ENCODE measurements around the gene STX3. TPM values are rescaled to one million over a fixed set of nuclear protein-coding genes. Genes with fewer than 3 reads are reported as not detected.

Gene STX3
- total and polyA plus RNA-seq, 2 of the 4 experiments (the other 2 are of a cell fraction): 5.0 to 5.4 TPM

- peak overlapping the region; percentile 25; the same call in 1 of the 2 replicates for H3K18ac ChIP-seq (ENCODE audit: low read depth, low read length)
- H3K9me1 ChIP-seq (ENCODE audit: insufficient read depth, low read length): no peaks in the 10 kb centered on the region; the same call in 1 of the 2 replicates
- peak overlapping the region; percentile 33; the same call in 1 of the 2 replicates for H3K9ac ChIP-seq (ENCODE audit: low read depth, low read length)
- 20% methylated on average over 1 of the region's 8 CpGs; no CpG with 5 or more reads in 1 of the 2 experiments for WGBS, 2 experiments (ENCODE audit: extremely low coverage in 2 of 2, insufficient read length in 1 of 2)
- H4K91ac ChIP-seq (ENCODE audit: insufficient read depth, low read depth, low read length): peak overlapping the region; percentile 14; the same call in 1 of the 2 replicates
- CTCF ChIA-PET: no interaction called here
- H2BK20ac ChIP-seq (ENCODE audit: low read depth, low read length): no peak overlapping the region
- no peak overlapping the region for H2BK15ac ChIP-seq (ENCODE audit: low read depth, low read length)
- H2BK120ac ChIP-seq (ENCODE audit: low read depth, low read length): peak overlapping the region; percentile 20; the same call in 1 of the 2 replicates
- H2AK9ac ChIP-seq (replicated peaks; ENCODE audit: low read depth, low read length, poor library complexity): peak overlapping the region; percentile 94
- peak overlapping the region; percentile 99 for H2AFZ ChIP-seq (replicated peaks; ENCODE audit: low read length, poor library complexity)
- peak overlapping the region; percentile 95 to 98 for H4K8ac ChIP-seq (ENCODE audit: low read depth in 2 of 2, low read length in 2 of 2)
- H3K4me3 ChIP-seq (ENCODE audit: insufficient read depth, low read depth, low read length): peak overlapping the region; percentile 98
- POLR2A ChIA-PET (ENCODE audit: unreplicated experiment): no interaction called here
- H3K79me1 ChIP-seq (ENCODE audit: low read depth in 1 of 2, low read length in 2 of 2): peaks cover 0 to 14% of the 10 kb centered on the region in 2 experiments; a peak in 3 of 4 replicates
- H4K20me1 ChIP-seq (ENCODE audit: insufficient read depth, low read length): no peaks in the 10 kb centered on the region
- peak overlapping the region; percentile 16 for H2BK5ac ChIP-seq (ENCODE audit: low read depth, low read length, poor library complexity, severe bottlenecking)
- dilution Hi-C loops (cut with HindIII; ENCODE audit: low sequenced_read_pairs, unreplicated experiment) (no loop called here), in situ Hi-C loops (cut with MboI; ENCODE audit: low sequenced_read_pairs) (no loop called here), intact Hi-C loops (cut with micrococcal nuclease) (loop anchor here (2.0 kb wide), 1 partner anchor 56 kb away; the partner anchor contains the start of gene STX3)
- TF ChIP-seq RFX5 (IDR thresholded peaks at IDR 0.05; ENCODE audit: low read depth, low read length): no peak
- TF ChIP-seq RAD21 (IDR thresholded peaks at IDR 0.05; ENCODE audit: low read length): no peak
- TF ChIP-seq FOS (IDR thresholded peaks at IDR 0.05; ENCODE audit: low read depth, low read length): no peak
- TF ChIP-seq CHD1 (IDR thresholded peaks at IDR 0.05; ENCODE audit: low read depth, low read length): no peak
- no peak for TF ChIP-seq NFE2L2 (IDR thresholded peaks at IDR 0.05; ENCODE audit: low read depth, low read length)
- no peak for TF ChIP-seq RCOR1 (IDR thresholded peaks at IDR 0.05; ENCODE audit: insufficient replicate concordance, low read length)
- TF ChIP-seq CEBPB (IDR thresholded peaks at IDR 0.05; ENCODE audit: low read depth, low read length): no peak
- TF ChIP-seq MAFK (IDR thresholded peaks at IDR 0.05; ENCODE audit: low read depth, low read length): no peak
- TF ChIP-seq CTCF (conservative IDR thresholded peaks at IDR 0.05; ENCODE audit: low read depth, low read length): no peak
- TF ChIP-seq MAZ (IDR thresholded peaks at IDR 0.05; ENCODE audit: borderline replicate concordance, low read depth, low read length): no peak
- TF ChIP-seq POLR2A (IDR thresholded peaks at IDR 0.05; ENCODE audit: low read depth, low read length): no peak
- no peak for TF ChIP-seq ELK1 (IDR thresholded peaks at IDR 0.05; ENCODE audit: borderline replicate concordance, low read depth, low read length)
- TF ChIP-seq BHLHE40 (IDR thresholded peaks at IDR 0.05; ENCODE audit: low read depth, low read length): no peak
- TF ChIP-seq SMC3 (IDR thresholded peaks at IDR 0.05; ENCODE audit: low read depth, low read length): no peak
- no peak for TF ChIP-seq MXI1 (IDR thresholded peaks at IDR 0.05; ENCODE audit: borderline replicate concordance, low read depth, low read length)
- TF ChIP-seq USF2 (IDR thresholded peaks at IDR 0.05; ENCODE audit: low read depth, low read length): no peak
- no peak overlapping the region for H3K23ac ChIP-seq (ENCODE audit: low read depth, low read length)
- H3K56ac ChIP-seq (ENCODE audit: extremely low read depth, insufficient read depth, low read length): peak overlapping the region; percentile 11; the same call in 1 of the 2 replicates
- H3K27ac ChIP-seq (ENCODE audit: insufficient read depth, low read length): peak overlapping the region; percentile 32; the same call in 1 of the 2 replicates
- H2AK5ac ChIP-seq (ENCODE audit: low read depth, low read length): no peak overlapping the region
- peak overlapping the region; percentile 76 for H3K4me2 ChIP-seq (ENCODE audit: low read depth, low read length)
- no peaks in the 10 kb centered on the region for H3K9me3 ChIP-seq (ENCODE audit: control insufficient read depth, insufficient read depth, low read length)
- peak overlapping the region; percentile 92 for H4K5ac ChIP-seq (ENCODE audit: low read depth, low read length)
- H3K36me3 ChIP-seq (ENCODE audit: control insufficient read depth, insufficient read depth, low read length): peaks cover 11% of the 10 kb centered on the region
- DNase-seq (no peak), ATAC-seq (ENCODE audit: low read depth) (no peak)
- H3K4me1 ChIP-seq (ENCODE audit: control insufficient read depth, insufficient read depth, low read length): peaks cover 3% of the 10 kb centered on the region; the same call in 1 of the 2 replicates
- no TSS peak for BruUV-seq (replicated peaks)
- H3K27me3 ChIP-seq (ENCODE audit: control insufficient read depth, insufficient read depth, low read length): no peaks in the 10 kb centered on the region
- peak overlapping the region; percentile 39; the same call in 1 of the 2 replicates for H3K14ac ChIP-seq (replicated peaks; ENCODE audit: low read depth, low read length)
- H3K4ac ChIP-seq (ENCODE audit: low read depth, low read length): peak overlapping the region; percentile 12; the same call in 1 of the 2 replicates
Observed at GRCh38 chr11:59810911-59811259, 55.7 kb downstream of the STX3 start.
